Kidney (tissue), 14 donors: Measurements from ENCODE around the gene DUSP9. TPM values are rescaled to one million over a fixed set of nuclear protein-coding genes. Genes with fewer than 3 reads are reported as not detected.

Experiments
- DNase-seq, 5 donors: peaks; one replicate each; pipeline ENCODE4 v3.0.0-alpha.2; 2013 to 2020
- FAIRE-seq: peaks from 2 replicates; lab custom pipeline; 2012; peaks lifted over from hg19 to GRCh38; lab: Jason Lieb, UNC
- H3K27ac ChIP-seq, 2 donors: one replicate each; pipeline ENCODE4 v1.7.0; 2013; ENCODE audit warnings: low read depth in 2 of 2, low read length in 2 of 2, inconsistent platforms in 1 of 2
- H3K27me3 ChIP-seq: one replicate; pipeline ENCODE4 v1.7.1; 2013; ENCODE audit warnings: low read length, inconsistent platforms; ENCODE audit not compliant: control insufficient read depth, insufficient read depth
- H3K36me3 ChIP-seq, 3 donors: one replicate each; pipeline versions ENCODE4 v1.7.0 to v1.7.1; 2013; ENCODE audit warnings: low read length in 3 of 3, control low read depth in 1 of 3, inconsistent platforms in 1 of 3; ENCODE audit not compliant: insufficient read depth in 3 of 3, control insufficient read depth in 2 of 3
- H3K4me1 ChIP-seq, 3 donors: one replicate each; pipeline versions ENCODE4 v1.7.0 to v1.7.1; 2013; ENCODE audit warnings: low read length in 3 of 3, inconsistent platforms in 1 of 3, low read depth in 1 of 3; ENCODE audit not compliant: control insufficient read depth in 2 of 3, insufficient read depth in 2 of 3
- H3K4me3 ChIP-seq, 3 donors: one replicate each; pipeline versions ENCODE4 v1.7.0 to v1.8.1; 2013; ENCODE audit warnings: low read length in 3 of 3, control low read depth in 1 of 3, inconsistent platforms in 1 of 3
- H3K9ac ChIP-seq, 3 donors: one replicate each; pipeline versions ENCODE4 v1.7.0 to v1.7.1; 2013; ENCODE audit warnings: low read length in 3 of 3, control low read depth in 1 of 3, inconsistent platforms in 1 of 3
- H3K9me3 ChIP-seq, 3 donors: one replicate each; pipeline versions ENCODE4 v1.7.0 to v1.7.1; 2013; ENCODE audit warnings: low read length in 3 of 3, control low read depth in 1 of 3, inconsistent platforms in 1 of 3; ENCODE audit not compliant: control insufficient read depth in 2 of 3, insufficient read depth in 1 of 3
- intact Hi-C: fragments of 100-400 bp; cut with DNase I; formaldehyde crosslinking; loops from one replicate; pipeline ENCODE4 v1.11.1; 2022
- polyA plus RNA-seq: library from polyadenylated mRNA; stranded (reverse); fragments of 350-450 nt; fragmentation: Illumina TruSeq; extraction: RNeasy Lipid Tissue Mini Kit (QIAGEN cat#74804); gene quantifications from one replicate; pipeline ENCODE4 v1.2.3, GENCODE V29; 2014; ENCODE audit warnings: low read depth, low replicate concordance; ENCODE audit not compliant: insufficient read depth
- total RNA-seq: library from RNA; stranded (reverse); fragmentation: NEBNext Ultra II Directional; extraction: Animal tissue kit (Norgen Biotek cat#: 25700); gene quantifications from one replicate; pipeline ENCODE4 v1.2.1, GENCODE V29; 2021
- TF ChIP-seq, protein P1 (sequence below): IDR thresholded peaks from 3 replicates; pipeline ENCODE4 v1.5.1; 2012; ENCODE audit warnings: mild to moderate bottlenecking, moderate library complexity, borderline replicate concordance; ENCODE audit not compliant: insufficient read depth; ENCODE audit errors: extremely low read depth
- donor health status: control.
- donor health status: control.
- donor health status: control.
- donor health status: control.
- donor health status: control.
- donor health status: DM: yes; HTN: yes; CAD: no.
- donor health status: Normal renal cell carcinoma (clear cell type).

DUSP9 gene
- total and polyA plus RNA-seq, 2 donors from 2014 or later = 4.7 to 81.4 TPM

- Histone ChIP-seq H3K4me1 (peaks cover 0 to 4% (median 0%) of the 10 kb centered on the region in 3 donors), H3K4me3 (no peak overlapping the region), H3K36me3 (no peaks in the 10 kb centered on the region), H3K27me3 (no peaks in the 10 kb centered on the region), H3K9me3 (no peaks in the 10 kb centered on the region), H3K27ac (peak overlapping the region in 1 of 2 donors; percentile 25), H3K9ac (no peak overlapping the region)
- intact Hi-C loops = no loop called here
- FAIRE-seq = no peak
- DNase-seq = no peak
- TF ChIP-seq, protein P1, sequence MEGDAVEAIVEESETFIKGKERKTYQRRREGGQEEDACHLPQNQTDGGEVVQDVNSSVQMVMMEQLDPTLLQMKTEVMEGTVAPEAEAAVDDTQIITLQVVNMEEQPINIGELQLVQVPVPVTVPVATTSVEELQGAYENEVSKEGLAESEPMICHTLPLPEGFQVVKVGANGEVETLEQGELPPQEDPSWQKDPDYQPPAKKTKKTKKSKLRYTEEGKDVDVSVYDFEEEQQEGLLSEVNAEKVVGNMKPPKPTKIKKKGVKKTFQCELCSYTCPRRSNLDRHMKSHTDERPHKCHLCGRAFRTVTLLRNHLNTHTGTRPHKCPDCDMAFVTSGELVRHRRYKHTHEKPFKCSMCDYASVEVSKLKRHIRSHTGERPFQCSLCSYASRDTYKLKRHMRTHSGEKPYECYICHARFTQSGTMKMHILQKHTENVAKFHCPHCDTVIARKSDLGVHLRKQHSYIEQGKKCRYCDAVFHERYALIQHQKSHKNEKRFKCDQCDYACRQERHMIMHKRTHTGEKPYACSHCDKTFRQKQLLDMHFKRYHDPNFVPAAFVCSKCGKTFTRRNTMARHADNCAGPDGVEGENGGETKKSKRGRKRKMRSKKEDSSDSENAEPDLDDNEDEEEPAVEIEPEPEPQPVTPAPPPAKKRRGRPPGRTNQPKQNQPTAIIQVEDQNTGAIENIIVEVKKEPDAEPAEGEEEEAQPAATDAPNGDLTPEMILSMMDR = no peak
These were observed 24.9 kb upstream of the DUSP9 start for GRCh38 chrX:153621949-153622598.

- Histone ChIP-seq H3K27ac (peak overlapping the region; percentile 69 to 74), H3K9me3 (no peaks in the 10 kb centered on the region), H3K4me3 (peak overlapping the region in 1 of 3 donors; percentile 25), H3K36me3 (no peaks in the 10 kb centered on the region), H3K27me3 (no peaks in the 10 kb centered on the region), H3K9ac (no peak overlapping the region), H3K4me1 (peaks cover 0 to 4% (median 0%) of the 10 kb centered on the region in 3 donors)
- TF ChIP-seq, protein P1 = no peak
- FAIRE-seq = no peak
- peak in 2 of 5 donors; percentile 43 to 55 for DNase-seq
- intact Hi-C loops = no loop called here
These were observed 24.2 kb upstream of the DUSP9 start for GRCh38 chrX:153622661-153623309.

- no peaks in the 10 kb centered on the region for H3K9me3 ChIP-seq
- FAIRE-seq (no peak), DNase-seq (peak in 2 of 5 donors; percentile 56 to 68)
These were observed 23.5 kb upstream of the DUSP9 start for GRCh38 chrX:153623310-153624029.

More at GRCh38 chrX:153623310-153624029, 23.5 kb upstream of the DUSP9 start:
- intact Hi-C loops = no loop called here
- no peak overlapping the region for H3K4me3 ChIP-seq
- peak overlapping the region; percentile 69 to 74 for H3K27ac ChIP-seq
- H3K36me3 ChIP-seq = no peaks in the 10 kb centered on the region
- H3K4me1 ChIP-seq = peaks cover 0 to 4% (median 0%) of the 10 kb centered on the region in 3 donors
- H3K27me3 ChIP-seq = no peaks in the 10 kb centered on the region
- no peak overlapping the region for H3K9ac ChIP-seq
- TF ChIP-seq, protein P1 = no peak
